K562 (cell line): ENCODE results near the gene RBFA. TPM values are rescaled to one million over a fixed set of nuclear protein-coding genes. Genes with fewer than 3 reads are reported as not detected.

Experiments used
- ATF6 ChIP-seq: sonication (generic); formaldehyde crosslinking; IDR thresholded peaks from 2 replicates; pipeline ENCODE4 v1.4.0; 2020; ENCODE audit warnings: mild to moderate bottlenecking, missing genetic modification reagents
- BRD4 ChIP-seq: fragments of 200-600 bp; sonication (generic); IDR thresholded peaks from 2 replicates; pipeline ENCODE4 v1.6.1; 2017; ENCODE audit warnings: inconsistent platforms
- CBX5 ChIP-seq: IDR thresholded peaks from 2 replicates; pipeline ENCODE4 v1.6.1; 2014; ENCODE audit warnings: low read depth, borderline replicate concordance
- CREB1 ChIP-seq, 2 experiments: sonication (generic) in 1 of 2; formaldehyde crosslinking in 1 of 2; IDR thresholded peaks; 2 replicates each; pipeline versions ENCODE4 v1.6.1 to v1.8.0; 2012 to 2022; ENCODE audit warnings: inconsistent platforms in 1 of 2, mild to moderate bottlenecking in 1 of 2, missing genetic modification reagents in 1 of 2, moderate library complexity in 1 of 2
- HMGXB4 ChIP-seq: sonication (generic); formaldehyde crosslinking; IDR thresholded peaks from 2 replicates; pipeline ENCODE4 v1.8.1; 2023; ENCODE audit warnings: mild to moderate bottlenecking, missing genetic modification reagents
- ILK ChIP-seq: fragments of 450-650 bp; IDR thresholded peaks from 2 replicates; pipeline ENCODE4 v1.6.1; 2016; ENCODE audit warnings: missing genetic modification characterization, low read depth, mild to moderate bottlenecking, missing compliant biosample characterization, moderate library complexity, borderline replicate concordance
- KLF13 ChIP-seq: fragments of 450-650 bp; IDR thresholded peaks from 2 replicates; pipeline ENCODE4 v1.6.1; 2016; ENCODE audit warnings: missing genetic modification characterization, low read depth, mild to moderate bottlenecking, missing compliant biosample characterization, moderate library complexity, borderline replicate concordance
- MBD2 ChIP-seq: sonication (generic); IDR thresholded peaks from 2 replicates; pipeline ENCODE4 v1.6.1; 2016; ENCODE audit warnings: low read depth, borderline replicate concordance
- MYC ChIP-seq, 2 experiments: fragments of 250-450 bp in 1 of 2; sonication (Bioruptor Pico) in 1 of 2; IDR thresholded peaks; 2 replicates each; pipeline versions ENCODE4 v1.5.1 to v1.6.1; 2012 to 2021; ENCODE audit warnings: low read depth in 2 of 2, borderline replicate concordance in 1 of 2, improper control_type of control experiment in 1 of 2, low read length in 1 of 2, mild to moderate bottlenecking in 1 of 2, moderate library complexity in 1 of 2
- NR1H2 ChIP-seq: sonication (generic); formaldehyde crosslinking; IDR thresholded peaks from 2 replicates; pipeline ENCODE4 v1.4.0; 2020; ENCODE audit warnings: mild to moderate bottlenecking, missing genetic modification reagents
- SNRNP70 ChIP-seq: fragments of 200-400 bp; formaldehyde crosslinking; optimal IDR thresholded peaks from 2 replicates; pipeline ENCODE3; 2017; ENCODE audit warnings: low read depth, low read length
- TAF1 ChIP-seq: IDR thresholded peaks from 2 replicates; pipeline ENCODE4 v1.6.1; 2011; ENCODE audit warnings: mild to moderate bottlenecking, low read length, moderate library complexity; ENCODE audit not compliant: insufficient read depth, control insufficient read depth, severe bottlenecking; ENCODE audit errors: extremely low read depth
- TCF7 ChIP-seq: sonication (generic); IDR thresholded peaks from 2 replicates; pipeline ENCODE4 v1.6.1; 2016; ENCODE audit warnings: antibody characterized with exemption, borderline replicate concordance
- ZNF134 ChIP-seq: fragments of 250-450 bp; sonication (Bioruptor Pico); conservative IDR thresholded peaks from 2 replicates; pipeline ENCODE4 v1.4.0; 2020
- ZNF24 ChIP-seq: fragments of 450-650 bp; IDR thresholded peaks from 2 replicates; pipeline ENCODE4 v1.6.1; 2016
- ZNF395 ChIP-seq: fragments of 200-800 bp; sonication (Bioruptor generic); IDR thresholded peaks from 2 replicates; pipeline ENCODE4 v1.6.1; 2017; ENCODE audit warnings: missing genetic modification characterization, missing compliant biosample characterization
- ZNF764 ChIP-seq: fragments of 250-450 bp; sonication (Bioruptor Pico); IDR thresholded peaks from 2 replicates; pipeline ENCODE4 v1.4.0; 2020; ENCODE audit warnings: low read depth, mild to moderate bottlenecking, moderate library complexity
- polyA plus RNA-seq, 8 experiments: library from polyadenylated mRNA; depleted of rRNA in 4 of 8; stranded (reverse) in 5 of 8; unstranded in 3 of 8; fragments of >200 nt; fragmentation: Nextera tagmentation in 2 of 8; fragmentation: Illumina TruSeq in 1 of 8; extraction: Ambion mirVana in 2 of 8; extraction: Trizol in 1 of 8; gene quantifications; 2 replicates each; pipeline versions ENCODE4 v1.2.1 to v1.2.3, GENCODE V29; 2011 to 2014; ENCODE audit warnings: inconsistent platforms in 1 of 8, missing spikeins in 1 of 8
- total RNA-seq, 7 experiments: library from RNA; depleted of rRNA in 6 of 7; stranded (reverse); fragments of >200 nt in 6 of 7; fragmentation: Illumina TruSeq in 2 of 7; extraction: Trizol in 2 of 7; gene quantifications; 2 replicates each; pipeline versions ENCODE4 v1.2.1 to v1.2.3, GENCODE V29; 2011 to 2021; ENCODE audit warnings: low replicate concordance in 1 of 7

Gene RBFA
- total and polyA plus RNA-seq, 9 of the 15 experiments (the other 6 are each of a cell fraction or from before 2014, with no cell fraction given) = 3.4 to 41.9 (median 25.8) TPM

GRCh38 chr18:80034068-80034851 lies at the start of gene RBFA (continued):
- TF ChIP-seq HMGXB4 (CRISPR knock-in tag) (no peak), ZNF24 (no peak), TAF1 (peak; percentile 26), KLF13 (tag) (peak; percentile 92; the same call in 1 of the 2 replicates), MYC (IDR thresholded peaks at IDR 0.05; ENCODE audit: low read depth, low read length) (peak; percentile 87), MYC (CRISPR knock-in tag; IDR thresholded peaks at IDR 0.05; ENCODE audit: borderline replicate concordance, low read depth) (peak; percentile 72; the same call in 1 of the 2 replicates), ZNF764 (CRISPR knock-in tag) (no peak), TCF7 (no peak), ILK (tag) (no peak), CREB1 (IDR thresholded peaks at IDR 0.05) (peak; percentile 81), CREB1 (CRISPR knock-in tag; IDR thresholded peaks at IDR 0.05) (peak; percentile 57; the same call in 1 of the 2 replicates), CBX5 (no peak), ATF6 (CRISPR knock-in tag) (no peak), SNRNP70 (no peak), BRD4 (no peak), MBD2 (no peak), NR1H2 (no peak), ZNF134 (no peak), ZNF395 (no peak)
